Ovary (tissue), 9 donors: ENCODE measurements around the gene MEMO1. TPM values are rescaled to one million over a fixed set of nuclear protein-coding genes. Genes with fewer than 3 reads are reported as not detected.
A peak's percentile ranks its signal among the peaks of the same experiment; 100 is the strongest.
"Not testable (repeated sequence)": the region's sequence is repeated elsewhere in the genome, so short reads cannot be mapped to it uniquely, and the experiment has no call there.

Source experiments
- DNase-seq, 5 donors: peaks; one replicate each; pipeline ENCODE4 v3.0.0-alpha.2; 2019 to 2020
- H3K27ac ChIP-seq, 2 donors: fragments of 200-600 bp; one replicate each; pipeline versions ENCODE4 v1.5.1 to v1.8.0; 2019 to 2022
- H3K27me3 ChIP-seq: fragments of 200-600 bp; one replicate; pipeline ENCODE4 v1.8.0; 2022
- H3K36me3 ChIP-seq: fragments of 200-600 bp; sonication (generic); one replicate; pipeline ENCODE4 v1.5.1; 2019
- H3K4me1 ChIP-seq: one replicate; pipeline ENCODE4 v1.8.1; 2013; ENCODE audit warnings: mild to moderate bottlenecking, moderate library complexity; ENCODE audit not compliant: insufficient read depth
- H3K4me3 ChIP-seq: fragments of 200-600 bp; sonication (generic); one replicate; pipeline ENCODE4 v1.5.1; 2017
- H3K9me3 ChIP-seq, 2 donors: fragments of 200-600 bp in 1 of 2; sonication (generic) in 1 of 2; one replicate each; pipeline versions ENCODE4 v1.5.1 to v1.8.1; 2013 to 2019; ENCODE audit warnings: mild to moderate bottlenecking in 1 of 2, moderate library complexity in 1 of 2
- CTCF ChIP-seq, 3 donors: fragments of 450-650 bp in 2 of 3; fragments of 200-600 bp in 1 of 3; IDR thresholded peaks; one replicate each; pipeline versions ENCODE4 v1.5.1 to v1.8.0; 2016 to 2022; ENCODE audit warnings: antibody characterized with exemption in 3 of 3, mild to moderate bottlenecking in 1 of 3
- EP300 ChIP-seq: sonication (generic); formaldehyde crosslinking; IDR thresholded peaks from one replicate; pipeline ENCODE4 v1.6.1; 2017; ENCODE audit warnings: antibody characterized with exemption
- POLR2A ChIP-seq: fragments of 450-650 bp; IDR thresholded peaks from one replicate; pipeline ENCODE4 v1.6.1; 2017; ENCODE audit warnings: antibody characterized with exemption, mild to moderate bottlenecking, moderate library complexity
- WGBS, 3 donors: extraction: QIAGEN DNeasy Blood & Tissue Kit in 1 of 3; methylation state at CpG; one replicate each; pipeline versions ENCODE4 v1.1.5 to v1.1.7; 2013 to 2017; 5-methylcytosine and 5-hydroxymethylcytosine counted together
- intact Hi-C, 4 donors: fragments of 100-400 bp; cut with DNase I; formaldehyde crosslinking; loops; one replicate each; pipeline versions ENCODE4 v1.11.0 to v1.15.1; 2022 to 2023
- polyA plus RNA-seq, 2 donors: library from polyadenylated mRNA; stranded (reverse); fragments of 200-250 nt in 1 of 2; fragments of 350-450 nt in 1 of 2; fragmentation: Illumina TruSeq in 1 of 2; extraction: RNeasy Lipid Tissue Mini Kit (QIAGEN cat#74804) in 1 of 2; gene quantifications; one replicate each; pipeline ENCODE4 v1.2.3, GENCODE V29; 2013 to 2014
- total RNA-seq, 7 donors: library from RNA; depleted of rRNA in 2 of 7; stranded (reverse); fragments of >200 nt in 2 of 7; fragmentation: NEBNext Ultra II Directional in 3 of 7; extraction: Animal tissue kit (Norgen Biotek cat#: 25700) in 3 of 7; gene quantifications; one replicate each; pipeline versions ENCODE4 v1.1.0 to v1.2.4, GENCODE V29; 2016 to 2023
- donor health status: DM: no; HTN: no; CAD: no; lungs with moderate emphysema.
- donor health status: DM: no; HTN: no; CAD: no.
- donor health status: Bipolar disorder and iron deficiency.
- donor health status: DM: yes; HTN: yes; CAD: no.
- donor health status: DM: no; HTN: no; CAD: no.
- donor health status: DM: yes; HTN: yes; CAD: no.

Gene MEMO1
- total and polyA plus RNA-seq, 9 donors, result 19.0 to 41.3 (median 28.9) TPM

- no peak overlapping the region for H3K4me3 ChIP-seq
- no peaks in the 10 kb centered on the region for H3K27me3 ChIP-seq
- WGBS, 3 donors, result 80 to 85% (median 85%) methylated on average over 1 of the region's 1 CpG
- no peak for TF ChIP-seq POLR2A
- H3K27ac ChIP-seq, result no peak overlapping the region
- no peaks in the 10 kb centered on the region for H3K9me3 ChIP-seq
- intact Hi-C loops, result no loop called here
- no peaks in the 10 kb centered on the region for H3K36me3 ChIP-seq
- DNase-seq, result no peak
- H3K4me1 ChIP-seq, result peaks cover 3% of the 10 kb centered on the region
Measured at GRCh38 chr2:32012872-32013271, 2.1 kb upstream of the MEMO1 start.

GRCh38 chr2:32011485-32011960 lies 715 bp upstream of the MEMO1 start:
- DNase-seq, result no peak
- H3K4me1 ChIP-seq, result peaks cover 3% of the 10 kb centered on the region
- no peaks in the 10 kb centered on the region for H3K27me3 ChIP-seq
- H3K9me3 ChIP-seq, result no peaks in the 10 kb centered on the region
- peak overlapping the region in 1 of 2 donors; percentile 84 for H3K27ac ChIP-seq
- H3K36me3 ChIP-seq, result no peaks in the 10 kb centered on the region
- 71 to 81% (median 78%) methylated on average over 5 of the region's 5 CpGs for WGBS, 3 donors
- TF ChIP-seq CTCF (IDR thresholded peaks at IDR 0.05), result no peak
- no peak for TF ChIP-seq POLR2A
- TF ChIP-seq EP300, result no peak
- peak overlapping the region; percentile 91 for H3K4me3 ChIP-seq
- intact Hi-C loops, result no loop called here

- H3K9me3 ChIP-seq, H3K27me3 ChIP-seq, H3K36me3 ChIP-seq, intact Hi-C loops, H3K4me1 ChIP-seq: not testable (repeated sequence)
- 0% methylated on average over 4 to 29 of the region's 43 CpGs for WGBS, 3 donors
- Histone ChIP-seq H3K27ac (peak overlapping the region; percentile 84 to 95), H3K4me3 (peak overlapping the region; percentile 91)
- DNase-seq, result peak in 2 of 5 donors; percentile 63 to 76
Measured at GRCh38 chr2:32010280-32010669, 533 bp downstream of the MEMO1 start.

GRCh38 chr2:32009516-32010256 lies 1.1 kb downstream of the MEMO1 start:
- DNase-seq, result peak; percentile 25 to 54 (median 53)
- H3K27ac ChIP-seq, result peak overlapping the region; percentile 84 to 95
- WGBS, 3 donors, result 0 to 1% (median 0%) methylated on average over 22 to 91 of the region's 91 CpGs
- H3K27me3 ChIP-seq, result no peaks in the 10 kb centered on the region
- H3K9me3 ChIP-seq, result no peaks in the 10 kb centered on the region
- peaks cover 3% of the 10 kb centered on the region for H3K4me1 ChIP-seq
- no peaks in the 10 kb centered on the region for H3K36me3 ChIP-seq
- peak overlapping the region; percentile 91 for H3K4me3 ChIP-seq
- no peak for TF ChIP-seq EP300
- no peak for TF ChIP-seq CTCF (IDR thresholded peaks at IDR 0.05)
- TF ChIP-seq POLR2A, result no peak
- intact Hi-C loops, result no loop called here

- H3K36me3 ChIP-seq, result no peaks in the 10 kb centered on the region
- H3K27ac ChIP-seq, result peak overlapping the region in 1 of 2 donors; percentile 78
- TF ChIP-seq POLR2A, result no peak
- no peak for TF ChIP-seq EP300
- TF ChIP-seq CTCF (IDR thresholded peaks at IDR 0.05), result no peak
- H3K27me3 ChIP-seq, result no peaks in the 10 kb centered on the region
- intact Hi-C loops, result no loop called here
- DNase-seq, result no peak
- H3K4me1 ChIP-seq, result peaks cover 3% of the 10 kb centered on the region
- no peaks in the 10 kb centered on the region for H3K9me3 ChIP-seq
- H3K4me3 ChIP-seq, result peak overlapping the region; percentile 91
- 0 to 1% (median 1%) methylated on average over 10 of the region's 10 CpGs for WGBS, 3 donors
Measured at GRCh38 chr2:32008805-32009515, 1.8 kb downstream of the MEMO1 start.
